ENCODE measurements around the gene AATF.

GRCh38 chr17:36940313-36941264, 8.2 kb upstream of the AATF start:
- no peak for TF ChIP-seq CTCF (IDR thresholded peaks at IDR 0.05)
- TF ChIP-seq POLR2AphosphoS5 (IDR thresholded peaks at IDR 0.05), result no peak

Measured in breast epithelium (tissue), 3 donors.